Tibial nerve (tissue), 4 donors: Measurements from ENCODE around the gene RAB8B. TPM values are rescaled to one million over a fixed set of nuclear protein-coding genes. Genes with fewer than 3 reads are reported as not detected.
A peak's percentile ranks its signal among the peaks of the same experiment; 100 is the strongest.

ENCODE experiments used
- DNase-seq, 2 donors: peaks; one replicate each; pipeline ENCODE4 v3.0.0-alpha.2; 2019; ENCODE audit warnings: low spot score in 2 of 2
- H3K27ac ChIP-seq, 4 donors: fragments of 200-600 bp; sonication (generic) in 3 of 4; one replicate each; pipeline ENCODE4 v1.5.1; 2017 to 2019; ENCODE audit warnings: mild to moderate bottlenecking in 1 of 4
- H3K27me3 ChIP-seq, 2 donors: fragments of 200-600 bp; sonication (generic) in 1 of 2; one replicate each; pipeline versions ENCODE4 v1.5.1 to v1.6.0; 2017 to 2019
- H3K36me3 ChIP-seq, 3 donors: fragments of 200-600 bp; sonication (generic); one replicate each; pipeline ENCODE4 v1.5.1; 2018 to 2019
- H3K4me1 ChIP-seq, 4 donors: fragments of 200-600 bp; sonication (generic) in 3 of 4; one replicate each; pipeline ENCODE4 v1.5.1; 2017 to 2019
- H3K4me3 ChIP-seq, 4 donors: fragments of 200-600 bp; sonication (generic) in 3 of 4; one replicate each; pipeline ENCODE4 v1.5.1; 2017 to 2019; ENCODE audit warnings: mild to moderate bottlenecking in 1 of 4, moderate library complexity in 1 of 4
- H3K9me3 ChIP-seq, 4 donors: fragments of 200-600 bp; sonication (generic) in 3 of 4; one replicate each; pipeline ENCODE4 v1.5.1; 2017 to 2019
- EP300 ChIP-seq, 2 donors: sonication (generic); formaldehyde crosslinking; IDR thresholded peaks; one replicate each; pipeline ENCODE4 v1.6.1; 2017; ENCODE audit warnings: antibody characterized with exemption in 2 of 2, mild to moderate bottlenecking in 1 of 2
- POLR2A ChIP-seq, 2 donors: fragments of 450-650 bp; IDR thresholded peaks; one replicate each; pipeline ENCODE4 v1.6.1; 2017; ENCODE audit warnings: antibody characterized with exemption in 2 of 2, mild to moderate bottlenecking in 2 of 2, moderate library complexity in 2 of 2
- WGBS, 2 donors: methylation state at CpG; one replicate each; pipeline ENCODE4 v1.1.5; 2018; 5-methylcytosine and 5-hydroxymethylcytosine counted together
- total RNA-seq, 4 donors: library from RNA; depleted of rRNA; stranded (reverse); fragments of >200 nt; gene quantifications; one replicate each; pipeline ENCODE4 v1.1.0, GENCODE V29; 2016
- TF ChIP-seq, protein P1 (sequence below), 5 experiments: fragments of 200-600 bp in 3 of 5; fragments of 450-650 bp in 2 of 5; sonication (generic) in 3 of 5; IDR thresholded peaks; one replicate each; pipeline ENCODE4 v1.5.1; 2016 to 2019; ENCODE audit warnings: antibody characterized with exemption in 5 of 5, mild to moderate bottlenecking in 3 of 5, moderate library complexity in 2 of 5

The RAB8B gene
- total RNA-seq, 4 donors from 2014 or later: 32.9 to 45.0 (median 42.5) TPM

DNA sequence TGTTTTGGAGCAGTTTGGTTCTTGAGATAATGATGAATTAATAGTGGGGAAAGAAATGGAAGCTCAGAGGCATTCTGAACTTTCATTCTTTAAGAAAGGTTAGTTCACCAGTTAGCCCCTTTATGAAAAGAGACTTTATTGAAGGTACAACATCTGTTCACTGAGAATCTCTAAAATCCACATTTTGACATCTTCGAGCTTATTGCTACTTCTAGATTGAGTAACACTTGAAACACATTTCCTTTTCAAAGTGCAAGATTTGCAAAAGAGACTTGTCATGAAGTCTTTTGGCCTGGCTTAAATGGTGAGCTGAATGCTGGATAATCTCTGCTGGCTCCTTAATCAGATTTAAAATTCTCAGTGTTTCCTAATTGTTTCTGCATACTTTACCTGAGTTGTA lies 42.3 kb downstream of the RAB8B start:
- DNase-seq: no peak
- Histone ChIP-seq H3K4me3 (no peak overlapping the region), H3K9me3 (no peaks in the 10 kb centered on the region), H3K36me3 (no peaks in the 10 kb centered on the region), H3K27ac (no peak overlapping the region), H3K27me3 (no peaks in the 10 kb centered on the region), H3K4me1 (peaks cover 0 to 74% (median 41%) of the 10 kb centered on the region in 4 donors)
- TF ChIP-seq POLR2A (IDR thresholded peaks at IDR 0.05): no peak
- TF ChIP-seq EP300 (IDR thresholded peaks at IDR 0.05): peak in 1 of 2 donors; percentile 14
- TF ChIP-seq, protein P1, sequence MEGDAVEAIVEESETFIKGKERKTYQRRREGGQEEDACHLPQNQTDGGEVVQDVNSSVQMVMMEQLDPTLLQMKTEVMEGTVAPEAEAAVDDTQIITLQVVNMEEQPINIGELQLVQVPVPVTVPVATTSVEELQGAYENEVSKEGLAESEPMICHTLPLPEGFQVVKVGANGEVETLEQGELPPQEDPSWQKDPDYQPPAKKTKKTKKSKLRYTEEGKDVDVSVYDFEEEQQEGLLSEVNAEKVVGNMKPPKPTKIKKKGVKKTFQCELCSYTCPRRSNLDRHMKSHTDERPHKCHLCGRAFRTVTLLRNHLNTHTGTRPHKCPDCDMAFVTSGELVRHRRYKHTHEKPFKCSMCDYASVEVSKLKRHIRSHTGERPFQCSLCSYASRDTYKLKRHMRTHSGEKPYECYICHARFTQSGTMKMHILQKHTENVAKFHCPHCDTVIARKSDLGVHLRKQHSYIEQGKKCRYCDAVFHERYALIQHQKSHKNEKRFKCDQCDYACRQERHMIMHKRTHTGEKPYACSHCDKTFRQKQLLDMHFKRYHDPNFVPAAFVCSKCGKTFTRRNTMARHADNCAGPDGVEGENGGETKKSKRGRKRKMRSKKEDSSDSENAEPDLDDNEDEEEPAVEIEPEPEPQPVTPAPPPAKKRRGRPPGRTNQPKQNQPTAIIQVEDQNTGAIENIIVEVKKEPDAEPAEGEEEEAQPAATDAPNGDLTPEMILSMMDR (IDR thresholded peaks at IDR 0.05): no peak
- WGBS, 2 donors: 42 to 53% methylated on average over 1 of the region's 1 CpG

DNA sequence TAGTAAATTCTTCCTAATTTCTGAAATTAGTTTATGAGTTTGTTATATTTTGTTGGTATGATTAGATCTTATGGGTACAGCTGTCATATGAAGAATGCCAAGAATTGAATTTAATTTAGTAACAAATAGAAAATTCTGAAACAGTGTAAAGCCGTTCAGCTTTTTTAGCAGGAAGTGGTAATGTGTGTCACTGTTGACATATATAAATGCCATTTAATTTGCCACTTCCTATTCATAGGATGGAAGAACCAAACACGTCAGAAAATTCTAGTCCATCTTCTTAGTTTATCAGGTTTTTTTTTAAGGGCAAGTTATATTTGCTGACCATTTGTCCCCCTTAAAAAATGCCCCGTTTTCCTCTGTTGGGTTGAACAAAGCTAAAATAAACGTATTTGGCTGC lies 43.0 kb downstream of the RAB8B start:
- Histone ChIP-seq H3K4me1 (peaks cover 0 to 74% (median 45%) of the 10 kb centered on the region in 4 donors), H3K36me3 (no peaks in the 10 kb centered on the region), H3K27me3 (no peaks in the 10 kb centered on the region), H3K27ac (peak overlapping the region in 2 of 4 donors; percentile 34 to 88), H3K9me3 (no peaks in the 10 kb centered on the region), H3K4me3 (no peak overlapping the region)
- TF ChIP-seq EP300 (IDR thresholded peaks at IDR 0.05): no peak
- TF ChIP-seq POLR2A (IDR thresholded peaks at IDR 0.05): no peak
- TF ChIP-seq, protein P1 (IDR thresholded peaks at IDR 0.05): no peak
- 55 to 60% methylated on average over 4 of the region's 4 CpGs for WGBS, 2 donors
- no peak for DNase-seq

DNA sequence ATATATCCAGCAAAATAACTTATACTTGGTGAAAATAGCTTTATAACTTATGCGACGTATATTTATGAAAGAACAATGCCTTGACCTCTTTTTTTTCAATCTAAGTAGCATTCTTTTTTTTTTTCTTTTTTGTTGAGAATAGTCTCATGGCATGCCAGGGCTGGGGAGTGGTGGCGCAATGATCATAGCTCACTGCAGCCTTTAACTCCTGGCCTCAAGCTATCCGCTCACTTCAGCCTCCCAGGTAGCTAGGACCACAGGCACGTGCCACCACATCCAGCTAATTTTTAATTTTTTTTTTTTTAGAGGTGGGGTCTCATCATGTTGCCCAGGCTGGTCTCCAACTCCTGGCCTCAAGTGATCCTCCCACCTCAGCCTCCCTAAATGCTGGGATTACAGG lies 43.5 kb downstream of the RAB8B start:
- H3K27ac ChIP-seq: peak overlapping the region in 2 of 4 donors; percentile 75 to 88
- H3K9me3 ChIP-seq: no peaks in the 10 kb centered on the region
- H3K27me3 ChIP-seq: no peaks in the 10 kb centered on the region
- no peak for DNase-seq
- peaks cover 0 to 74% (median 45%) of the 10 kb centered on the region in 4 donors for H3K4me1 ChIP-seq
- no peaks in the 10 kb centered on the region for H3K36me3 ChIP-seq
- WGBS, 2 donors: 85 to 92% methylated on average over 5 of the region's 5 CpGs
- H3K4me3 ChIP-seq: no peak overlapping the region
- no peak for TF ChIP-seq EP300 (IDR thresholded peaks at IDR 0.05)

DNA sequence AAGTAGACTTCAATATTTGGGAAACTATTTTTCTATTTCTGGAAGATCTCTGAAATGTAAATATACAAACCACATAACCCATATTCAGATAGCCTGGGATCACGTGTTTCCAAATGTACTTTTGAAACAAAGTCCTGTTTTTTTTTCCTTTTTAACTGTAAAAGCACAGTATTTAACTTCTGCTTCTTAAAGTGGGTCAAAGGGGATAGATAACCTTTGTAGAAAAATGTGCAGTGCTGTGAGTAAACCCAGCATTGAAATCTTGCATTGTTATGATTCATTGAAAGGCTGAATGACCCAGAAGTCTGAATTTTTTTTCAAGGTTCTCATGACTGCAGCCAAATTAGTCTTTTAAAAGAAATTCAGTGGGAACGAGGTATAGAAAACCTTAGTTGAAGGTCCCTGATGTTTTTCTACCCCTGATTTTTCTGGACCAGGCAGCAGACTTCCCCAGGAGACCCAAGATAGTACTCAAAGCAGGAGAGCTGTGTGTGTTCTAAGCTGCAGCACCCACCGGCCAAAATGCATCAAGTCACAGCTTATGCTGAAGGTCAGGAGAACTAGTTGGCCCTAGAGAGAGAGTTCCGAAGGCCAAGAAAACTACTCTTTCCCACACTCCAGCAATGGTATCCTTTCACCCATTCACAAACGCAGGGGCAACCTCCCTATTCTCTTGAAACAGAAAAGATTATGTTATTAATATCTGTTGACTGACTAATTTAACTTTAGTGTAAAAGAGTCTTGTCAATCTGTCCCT lies 44.4 kb downstream of the RAB8B start:
- 13 to 25% methylated on average over 5 of the region's 5 CpGs for WGBS, 2 donors
- Histone ChIP-seq H3K27ac (peak overlapping the region; percentile 57 to 88 (median 66)), H3K4me3 (no peak overlapping the region)

DNA sequence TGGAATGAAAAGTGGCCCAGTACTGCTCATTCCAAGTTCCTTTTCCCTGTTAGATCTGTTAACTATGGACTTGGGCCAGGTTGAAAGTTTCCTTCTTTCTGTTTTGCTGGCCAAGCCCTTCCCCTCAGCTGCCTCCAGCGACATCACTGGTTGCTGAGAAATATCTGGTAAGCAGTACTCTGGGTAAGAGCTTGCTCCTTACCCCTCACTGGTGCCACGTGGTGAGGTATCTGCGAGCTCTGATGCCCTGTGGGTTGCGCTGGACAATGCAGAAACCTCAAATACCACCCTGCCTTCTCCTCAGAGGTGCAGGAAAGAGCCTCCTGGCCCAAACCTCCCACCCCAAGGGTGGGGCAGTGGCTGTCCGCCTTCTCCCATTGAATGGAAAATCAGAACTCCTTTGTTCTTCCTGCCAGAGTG lies 45.1 kb downstream of the RAB8B start:
- H3K4me3 ChIP-seq: no peak overlapping the region
- H3K27me3 ChIP-seq: no peaks in the 10 kb centered on the region
- peak; percentile 31 to 71 for DNase-seq
- 39% methylated on average over 5 of the region's 5 CpGs for WGBS, 2 donors
- H3K27ac ChIP-seq: peak overlapping the region; percentile 57 to 88 (median 66)
- H3K9me3 ChIP-seq: no peaks in the 10 kb centered on the region
- TF ChIP-seq POLR2A (IDR thresholded peaks at IDR 0.05) (no peak), EP300 (IDR thresholded peaks at IDR 0.05) (peak in 1 of 2 donors; percentile 66)
- TF ChIP-seq, protein P1 (IDR thresholded peaks at IDR 0.05): no peak
- H3K4me1 ChIP-seq: peaks cover 0 to 81% (median 51%) of the 10 kb centered on the region in 4 donors
- H3K36me3 ChIP-seq: no peaks in the 10 kb centered on the region

More for the DNA sequence above, 44.4 kb downstream of the RAB8B start:
- no peaks in the 10 kb centered on the region for H3K9me3 ChIP-seq
- DNase-seq: no peak
- H3K36me3 ChIP-seq: no peaks in the 10 kb centered on the region
- TF ChIP-seq, protein P1 (IDR thresholded peaks at IDR 0.05): no peak
- TF ChIP-seq POLR2A (IDR thresholded peaks at IDR 0.05) (no peak), EP300 (IDR thresholded peaks at IDR 0.05) (no peak)
- H3K27me3 ChIP-seq: no peaks in the 10 kb centered on the region
- peaks cover 0 to 76% (median 48%) of the 10 kb centered on the region in 4 donors for H3K4me1 ChIP-seq
